HG03066 (cell line): ENCODE results near the gene ZDHHC11.
"Not testable (repeated sequence)": the region's sequence is repeated elsewhere in the genome, so short reads cannot be mapped to it uniquely, and the experiment has no call there.

Experiments used
- ATAC-seq: cut with Tn5 transposase; IDR thresholded peaks from one replicate; pipeline ENCODE4 v1.9.1; 2021; ENCODE audit warnings: low read depth; ENCODE audit not compliant: unreplicated experiment

The ZDHHC11 gene

GRCh38 chr5:751992-752391 is 98.8 kb downstream of the ZDHHC11 start:
- not testable (repeated sequence) for ATAC-seq

DNA sequence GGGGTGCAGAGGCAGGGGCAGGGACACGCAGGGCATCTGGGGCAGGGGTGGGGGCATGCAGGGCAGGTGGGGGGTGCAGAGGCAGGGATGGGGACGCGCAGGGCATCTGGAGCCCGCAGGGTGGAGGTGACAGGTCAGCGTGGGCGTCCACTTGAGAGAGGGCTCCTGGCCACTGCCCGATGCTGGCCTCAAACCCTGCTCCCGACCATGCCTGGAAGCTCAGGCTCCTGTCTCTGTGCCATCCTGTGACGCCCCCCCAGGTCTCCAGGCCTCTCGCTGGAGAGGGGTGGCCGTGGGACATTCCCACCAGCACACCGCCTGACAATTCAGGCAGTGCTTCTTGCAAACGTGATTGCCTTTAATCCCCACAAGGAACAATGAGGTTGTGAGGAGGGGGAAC is 99.3 kb downstream of the ZDHHC11 start:
- no peak for ATAC-seq

- not testable (repeated sequence) for ATAC-seq
Measured at GRCh38 chr5:750226-750625, 100.6 kb downstream of the ZDHHC11 start.

DNA sequence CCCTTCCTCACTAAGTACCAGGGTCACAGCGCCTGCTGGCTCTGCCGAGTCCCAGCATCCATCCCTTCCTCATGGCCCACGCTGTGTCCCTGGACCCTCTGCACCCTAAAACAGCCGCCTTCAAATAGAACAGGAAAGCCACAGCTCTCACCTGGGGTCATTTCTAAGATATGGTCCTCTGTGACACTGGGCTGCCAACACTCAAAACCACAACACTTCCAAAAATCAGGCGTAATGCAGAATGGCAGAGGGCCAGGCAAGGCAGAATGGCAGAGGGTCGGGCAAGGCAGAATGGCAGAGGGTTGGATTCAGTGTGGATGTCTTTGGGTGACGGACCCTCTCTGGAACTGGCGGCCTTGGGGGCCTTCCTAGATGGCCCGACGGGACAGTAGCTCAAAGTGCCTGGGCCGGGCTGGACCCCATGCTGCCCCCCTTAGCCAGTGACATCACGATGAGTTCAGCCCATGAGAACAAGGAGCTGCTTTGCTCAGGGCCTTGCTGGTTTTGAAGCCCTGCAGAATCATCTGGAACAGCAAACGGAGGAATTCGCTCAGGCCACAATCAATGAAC is 101.6 kb downstream of the ZDHHC11 start:
- ATAC-seq, result no peak

DNA sequence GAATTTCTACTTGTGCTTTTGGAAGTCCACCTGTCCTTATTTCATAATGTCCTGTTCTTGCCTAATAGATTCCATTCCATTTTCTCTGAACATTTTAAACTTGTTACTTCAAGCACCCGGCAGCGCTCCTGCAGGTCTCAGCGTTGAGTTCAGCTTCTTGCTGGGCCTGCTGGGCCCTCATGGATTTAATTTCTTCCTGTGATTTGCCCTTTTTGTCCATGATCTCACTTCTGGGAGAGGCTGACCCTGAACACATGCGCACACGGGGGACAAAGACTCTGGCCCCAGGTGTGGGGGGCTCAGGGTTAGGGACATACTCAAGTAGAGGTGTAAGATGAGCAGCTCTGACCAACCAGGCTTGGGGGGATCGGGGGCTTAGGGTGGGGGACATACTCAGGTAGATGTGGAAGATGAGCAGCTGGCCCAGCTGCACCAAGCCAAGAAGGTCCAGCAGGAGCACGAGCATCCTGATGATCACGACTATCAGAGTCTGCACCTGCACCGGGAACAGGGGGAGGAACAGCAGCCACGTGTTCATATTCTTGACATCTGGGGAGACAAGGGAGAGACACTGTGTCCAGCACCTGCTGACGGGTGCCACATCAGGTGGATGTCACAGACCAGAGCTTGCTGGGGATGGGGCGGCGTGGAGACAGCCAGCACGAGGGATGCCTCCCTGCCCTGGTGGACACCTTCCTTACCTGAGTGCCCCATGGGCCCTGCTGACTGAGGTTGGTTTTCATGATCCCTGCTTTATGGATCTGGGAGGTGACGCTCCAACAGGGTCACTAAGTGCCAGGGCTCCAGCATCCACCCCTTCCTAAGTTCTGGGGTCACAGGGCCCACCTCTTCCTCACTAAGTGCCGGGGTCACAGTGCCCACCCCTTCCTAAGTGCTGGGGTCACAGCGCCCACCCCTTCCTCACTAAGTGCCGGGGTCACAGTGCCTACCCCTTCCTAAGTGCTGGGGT is 102.5 kb downstream of the ZDHHC11 start:
- not testable (repeated sequence) for ATAC-seq

DNA sequence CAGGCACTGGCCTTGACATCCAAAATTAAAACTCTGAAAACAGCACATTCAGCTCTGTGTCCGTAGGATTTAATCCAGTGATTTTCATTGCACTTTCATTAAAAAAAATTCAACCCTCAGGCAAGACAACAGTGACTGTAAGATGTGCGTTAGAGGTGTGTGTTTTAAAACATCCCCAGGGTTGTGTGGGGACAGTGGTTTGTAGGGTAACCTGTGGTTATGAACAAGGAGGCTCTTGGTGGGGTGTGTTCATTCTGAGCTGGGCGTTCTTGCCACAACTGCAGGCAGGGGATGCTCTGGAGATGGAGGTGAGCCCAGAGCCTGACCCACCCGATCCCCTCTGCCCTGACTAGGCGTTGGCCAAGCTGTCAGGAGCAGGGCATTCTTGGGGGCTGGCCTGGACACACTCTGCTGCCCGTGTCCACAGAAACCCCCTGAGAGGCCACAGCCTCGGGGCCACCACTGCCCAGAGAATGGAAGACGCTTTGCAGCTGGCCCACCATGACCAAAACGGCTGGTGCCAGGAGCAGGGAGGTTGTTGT is 103.4 kb downstream of the ZDHHC11 start:
- ATAC-seq, result not testable (repeated sequence)

DNA sequence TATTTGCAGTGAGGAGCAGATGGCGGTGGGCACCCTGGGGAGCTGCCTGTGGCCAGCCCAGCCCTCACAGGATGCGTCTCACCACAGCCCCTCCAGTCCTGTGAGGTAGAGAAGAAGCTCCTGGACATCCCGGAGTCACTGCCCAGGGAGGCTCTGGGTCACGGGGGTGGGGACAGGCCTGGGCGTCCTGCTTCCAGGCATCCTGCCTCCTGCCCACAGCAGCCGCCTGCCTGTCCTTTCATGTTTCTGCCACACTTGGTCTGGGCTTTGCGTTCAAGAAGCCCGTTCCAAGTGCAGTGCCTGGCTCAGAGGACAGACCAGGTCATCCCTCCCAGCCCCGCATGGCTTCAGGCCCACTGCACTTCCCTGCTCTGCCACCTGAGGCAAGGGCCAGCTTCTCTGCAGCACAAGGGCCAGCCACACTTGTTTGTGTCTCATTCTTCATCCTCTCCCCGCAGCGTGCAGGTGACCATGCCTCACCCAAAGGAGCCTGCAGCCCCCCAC is 104.5 kb downstream of the ZDHHC11 start:
- ATAC-seq, result no peak
